A549 treated with AZD9567 at 1 μM for 4 hours (cell line): ENCODE data around the gene TMEM204. TPM values are rescaled to one million over a fixed set of nuclear protein-coding genes. Genes with fewer than 3 reads are reported as not detected.

Experiments used
- total RNA-seq: library from RNA; stranded (reverse); fragments of 200-300 nt; extraction: Qiagen RNA extraction; gene quantifications from 5 replicates; pipeline ENCODE4 v1.2.3, GENCODE V29; 2022; ENCODE audit not compliant: insufficient read depth

TMEM204 gene
- total RNA-seq, result 0.05 to 0.07 TPM (median 0.06 TPM) in 4 of 5 replicates, not detected in the other

GRCh38 chr16:1533443-1533951 lies at the start of gene TMEM204:
Gene TMEM204 (plus strand): TSS chr16:1533666. CDS start chr16:1534276, 610 bp downstream.

DNA sequence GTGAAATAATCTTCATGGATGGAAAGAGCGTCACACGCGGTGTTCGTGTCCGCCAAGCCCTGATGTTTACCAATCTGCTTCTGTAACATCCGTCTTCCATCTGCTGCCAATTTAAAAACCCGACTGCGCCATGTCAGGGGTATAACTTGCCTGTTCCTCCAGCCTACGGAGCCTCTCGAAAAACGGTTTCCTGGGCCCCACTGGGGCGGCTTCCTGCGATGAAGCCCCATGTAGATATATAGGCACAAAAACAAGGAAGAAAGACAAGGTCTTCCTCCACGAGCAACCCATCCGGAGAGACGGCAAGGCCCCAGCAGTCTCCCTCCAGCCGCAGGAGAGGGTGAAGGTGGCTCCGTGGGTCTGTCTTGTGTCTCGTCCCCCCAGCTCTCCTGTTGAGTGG lies 44.8 kb upstream of the TMEM204 start, which contains the start of gene PTX4:
TSS of gene PTX4 (minus strand) at position 326 of the 400 bp plus-strand sequence. CDS start at position 291, 35 bp downstream.

DNA sequence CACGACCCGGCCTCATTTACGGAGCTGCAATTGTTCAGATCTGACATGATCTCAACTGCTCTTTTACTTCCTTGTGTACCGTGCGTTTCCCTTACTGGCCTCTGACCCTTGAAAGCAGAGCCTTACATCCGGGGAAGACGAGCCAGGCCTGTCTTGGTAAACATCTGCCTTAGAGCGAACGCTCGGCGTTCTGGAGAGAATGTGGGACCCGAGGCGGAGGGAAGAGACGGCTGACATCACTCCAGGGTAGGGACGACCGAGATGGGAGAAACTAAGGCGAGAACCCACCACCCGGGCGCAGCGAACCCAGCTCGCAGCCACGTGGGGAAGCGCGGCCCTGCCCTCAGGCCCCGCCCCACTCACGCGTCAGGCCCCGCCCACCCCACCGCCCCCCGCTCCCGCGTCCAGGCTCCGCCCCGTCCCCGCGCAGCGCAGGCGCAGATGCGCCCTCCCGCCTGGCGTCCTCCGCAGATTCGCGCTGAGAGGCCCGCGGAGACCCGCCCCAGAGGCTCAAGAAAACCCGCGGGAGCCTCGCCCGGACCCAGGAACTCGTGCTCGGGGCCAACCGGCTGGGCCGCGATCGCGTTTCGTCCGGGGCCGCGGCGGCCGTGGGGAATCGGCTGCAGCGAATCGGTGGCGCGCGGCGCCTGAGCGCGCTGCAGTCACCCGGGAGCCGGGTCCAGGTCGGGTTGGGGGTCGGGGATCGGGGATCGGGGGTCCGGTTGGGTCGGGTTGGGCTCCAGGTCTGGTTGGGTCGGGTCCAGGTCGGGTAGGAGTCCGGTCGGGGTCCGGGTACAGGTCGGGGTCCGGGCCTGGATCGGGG lies 40.3 kb upstream of the TMEM204 start, which contains the start of gene TELO2:
TSS of gene TELO2 (plus strand) at position 438 of the 823 bp plus-strand sequence. CDS start 922 bp downstream, outside the sequence.

Other genes starting within 250 kb of the TMEM204 start
- 159 to 274 TPM (median 175 TPM) in 5 replicates for gene UBE2I, start 224.0 kb upstream of the TMEM204 start, total RNA-seq
- gene BAIAP3, start 200.0 kb upstream of the TMEM204 start, total RNA-seq, result 0.98 to 2.9 TPM (median 1.5 TPM) in 5 replicates
- 59.3 to 92.9 TPM (median 87.3 TPM) in 5 replicates for gene TSR3, start 181.8 kb upstream of the TMEM204 start, total RNA-seq
- 35.0 to 37.5 TPM (median 36.2 TPM) in 5 replicates for gene GNPTG, start 181.7 kb upstream of the TMEM204 start, total RNA-seq
- 21.2 to 32.6 TPM (median 27.6 TPM) in 5 replicates for gene UNKL, start 119.0 kb upstream of the TMEM204 start, total RNA-seq
- gene UQCC4, start 112.9 kb upstream of the TMEM204 start, total RNA-seq, result 33.8 to 41.3 TPM (median 40.0 TPM) in 5 replicates
- not detected in 5 replicates for gene PERCC1, start 102.6 kb upstream of the TMEM204 start, total RNA-seq
- gene CCDC154, start 89.1 kb upstream of the TMEM204 start, total RNA-seq, result 0.34 to 0.41 TPM (median 0.38 TPM) in 4 of 5 replicates, not detected in the other
- gene CLCN7, start 58.6 kb upstream of the TMEM204 start, total RNA-seq, result 29.4 to 77.2 TPM (median 76.2 TPM) in 5 replicates
- gene PTX4, start 44.7 kb upstream of the TMEM204 start, total RNA-seq, result not detected in 5 replicates
- 30.9 to 51.8 TPM (median 48.4 TPM) in 5 replicates for gene TELO2, start 40.3 kb upstream of the TMEM204 start, total RNA-seq
- 5.4 to 9.4 TPM (median 8.5 TPM) in 5 replicates for gene IFT140, start 78.4 kb downstream of the TMEM204 start, total RNA-seq
- gene CRAMP1, start 78.7 kb downstream of the TMEM204 start, total RNA-seq, result 10.3 to 19.6 TPM (median 16.7 TPM) in 5 replicates
- gene JPT2, start 144.6 kb downstream of the TMEM204 start, total RNA-seq, result 156 to 277 TPM (median 157 TPM) in 5 replicates
- 46.1 to 71.8 TPM (median 63.2 TPM) in 5 replicates for gene MAPK8IP3, start 172.5 kb downstream of the TMEM204 start, total RNA-seq
- 25.1 to 64.0 TPM (median 61.2 TPM) in 5 replicates for gene NME3, start 237.9 kb downstream of the TMEM204 start, total RNA-seq
- gene EME2, start 239.1 kb downstream of the TMEM204 start, total RNA-seq, result 4.1 to 12.2 TPM (median 11.4 TPM) in 5 replicates
- 126 to 264 TPM (median 252 TPM) in 5 replicates for gene MRPS34, start 239.5 kb downstream of the TMEM204 start, total RNA-seq
- 21.9 to 31.5 TPM (median 27.5 TPM) in 5 replicates for gene SPSB3, start 248.9 kb downstream of the TMEM204 start, total RNA-seq
- 54.1 to 93.4 TPM (median 86.7 TPM) in 5 replicates for gene NUBP2, start 249.3 kb downstream of the TMEM204 start, total RNA-seq